NCI-H2107 treated with DMSO at 0.1 percent for 48 hours (cell line): ENCODE results near the gene TRIM32.

Experiments
- DNase-seq: peaks from one replicate; lab custom pipeline; 2025; ENCODE audit not compliant: unreplicated experiment; lab: John Stamatoyannopoulos, UW

TRIM32 gene, protein sequence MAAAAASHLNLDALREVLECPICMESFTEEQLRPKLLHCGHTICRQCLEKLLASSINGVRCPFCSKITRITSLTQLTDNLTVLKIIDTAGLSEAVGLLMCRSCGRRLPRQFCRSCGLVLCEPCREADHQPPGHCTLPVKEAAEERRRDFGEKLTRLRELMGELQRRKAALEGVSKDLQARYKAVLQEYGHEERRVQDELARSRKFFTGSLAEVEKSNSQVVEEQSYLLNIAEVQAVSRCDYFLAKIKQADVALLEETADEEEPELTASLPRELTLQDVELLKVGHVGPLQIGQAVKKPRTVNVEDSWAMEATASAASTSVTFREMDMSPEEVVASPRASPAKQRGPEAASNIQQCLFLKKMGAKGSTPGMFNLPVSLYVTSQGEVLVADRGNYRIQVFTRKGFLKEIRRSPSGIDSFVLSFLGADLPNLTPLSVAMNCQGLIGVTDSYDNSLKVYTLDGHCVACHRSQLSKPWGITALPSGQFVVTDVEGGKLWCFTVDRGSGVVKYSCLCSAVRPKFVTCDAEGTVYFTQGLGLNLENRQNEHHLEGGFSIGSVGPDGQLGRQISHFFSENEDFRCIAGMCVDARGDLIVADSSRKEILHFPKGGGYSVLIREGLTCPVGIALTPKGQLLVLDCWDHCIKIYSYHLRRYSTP

DNA sequence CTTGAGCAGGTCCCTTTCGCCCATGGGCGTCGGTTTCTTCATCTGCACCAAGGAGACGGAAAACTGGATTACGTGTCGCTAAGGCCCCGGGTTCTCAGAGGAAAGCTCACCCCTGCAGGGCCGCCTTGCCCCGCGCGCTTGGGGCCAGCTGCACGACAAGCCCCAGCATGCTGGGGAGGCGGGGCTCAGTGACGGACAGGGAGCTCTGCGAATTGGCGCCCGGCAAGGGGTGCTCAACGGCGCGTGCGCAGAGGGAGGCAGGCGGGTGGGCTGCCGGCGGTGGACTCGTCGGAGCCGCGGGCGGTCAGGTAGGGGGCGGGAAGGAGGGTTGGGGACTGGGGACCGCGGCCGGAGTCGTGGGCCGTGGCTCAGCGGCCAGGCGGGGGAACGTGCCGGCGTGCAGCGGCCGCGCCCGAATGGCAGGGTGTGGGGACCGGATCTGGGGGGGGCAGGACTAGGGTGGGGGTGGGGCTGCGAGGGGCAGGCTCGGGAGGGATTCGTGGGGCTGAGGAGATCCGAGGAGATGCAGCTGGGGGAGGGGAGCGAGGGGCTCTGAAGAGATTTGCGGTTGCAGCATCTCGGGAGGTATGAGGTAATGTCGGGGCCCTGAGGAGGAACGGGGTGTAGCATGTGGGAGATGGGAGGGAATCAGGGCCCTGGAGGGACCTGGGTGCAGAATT lies at the start of gene TRIM32:
Gene TRIM32 (plus strand): TSS at position 232 of the 680 bp plus-strand sequence. CDS start 10,438 bp downstream, outside the sequence.
- peak; percentile 37 for DNase-seq

DNA sequence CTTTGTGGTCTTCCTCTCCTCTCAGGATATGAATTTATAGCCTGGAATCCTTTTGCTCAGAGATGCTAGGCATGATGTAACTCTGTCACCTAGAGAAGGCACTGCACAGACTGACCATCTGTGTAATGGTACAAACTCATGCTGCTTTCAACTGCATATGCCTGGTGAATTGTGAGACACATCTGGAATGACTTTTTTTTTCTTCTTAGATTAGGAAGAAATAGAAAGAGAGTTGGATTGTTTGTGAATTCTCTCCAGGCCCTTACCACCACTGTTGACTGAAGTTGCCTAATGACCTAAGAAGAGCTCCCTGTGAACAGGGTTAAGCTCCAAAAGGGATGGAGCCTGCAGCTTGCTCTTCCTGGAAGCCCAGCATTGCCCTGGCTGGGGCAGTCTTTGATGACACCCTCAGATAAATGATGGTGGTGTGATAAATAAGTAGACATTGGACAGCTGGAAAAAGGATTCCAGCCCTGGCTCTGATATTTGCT lies 47.8 kb upstream of the TRIM32 start:
- no peak for DNase-seq

DNA sequence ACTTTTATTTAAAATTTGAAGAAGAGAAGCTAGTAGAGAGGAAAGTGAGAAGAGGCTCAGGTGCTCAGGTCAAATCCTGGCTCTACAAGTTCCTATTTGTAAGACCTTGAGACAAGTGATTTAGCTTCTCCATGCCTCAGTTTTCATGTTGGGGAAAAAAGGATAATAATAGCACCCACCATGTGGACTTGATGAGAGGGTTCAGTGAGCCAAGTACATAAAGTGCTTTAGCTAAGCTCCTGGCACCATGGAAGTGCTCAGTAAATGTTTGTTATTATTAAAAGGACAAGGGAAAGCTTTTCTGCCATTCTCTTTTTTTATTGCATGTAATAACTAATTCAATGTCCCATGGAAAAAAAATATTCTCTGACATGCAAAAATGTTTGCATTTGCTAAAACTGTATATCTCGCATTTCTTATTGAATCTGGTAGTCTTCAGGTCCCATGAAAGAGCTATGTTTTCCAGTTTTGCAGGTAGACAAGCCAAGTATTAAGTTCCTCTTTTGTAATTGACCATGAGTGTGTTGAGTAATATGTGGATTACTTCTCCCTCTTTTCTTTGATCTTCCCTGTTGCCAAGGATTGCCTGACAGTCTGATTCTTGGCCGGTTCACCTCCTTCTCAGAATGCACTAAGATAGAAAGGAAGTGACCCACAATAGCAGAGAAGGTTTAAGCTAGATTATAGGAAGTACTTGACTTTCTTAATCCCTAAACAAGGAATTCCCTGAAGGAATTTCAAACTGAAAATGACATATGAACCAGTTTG lies 45.6 kb upstream of the TRIM32 start:
- DNase-seq: no peak

DNA sequence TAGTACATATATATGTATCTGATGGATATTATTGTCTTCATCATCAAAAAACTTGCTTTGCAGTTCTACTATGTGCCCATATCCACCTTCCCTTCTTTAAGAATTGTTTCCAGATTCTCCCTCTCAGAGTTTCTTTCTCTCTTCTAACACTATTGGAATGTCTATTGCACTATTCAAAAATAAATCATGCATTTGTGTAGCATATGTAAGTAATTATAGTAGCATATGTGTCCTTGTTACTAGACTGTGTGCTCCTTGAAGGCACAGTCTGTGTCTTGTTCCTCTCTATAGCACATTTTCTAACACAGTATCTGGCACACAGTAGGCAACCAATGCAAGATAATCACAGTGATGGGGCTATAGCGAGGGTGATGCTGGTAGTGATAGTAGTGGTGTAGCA lies 43.4 kb upstream of the TRIM32 start:
- DNase-seq: no peak

DNA sequence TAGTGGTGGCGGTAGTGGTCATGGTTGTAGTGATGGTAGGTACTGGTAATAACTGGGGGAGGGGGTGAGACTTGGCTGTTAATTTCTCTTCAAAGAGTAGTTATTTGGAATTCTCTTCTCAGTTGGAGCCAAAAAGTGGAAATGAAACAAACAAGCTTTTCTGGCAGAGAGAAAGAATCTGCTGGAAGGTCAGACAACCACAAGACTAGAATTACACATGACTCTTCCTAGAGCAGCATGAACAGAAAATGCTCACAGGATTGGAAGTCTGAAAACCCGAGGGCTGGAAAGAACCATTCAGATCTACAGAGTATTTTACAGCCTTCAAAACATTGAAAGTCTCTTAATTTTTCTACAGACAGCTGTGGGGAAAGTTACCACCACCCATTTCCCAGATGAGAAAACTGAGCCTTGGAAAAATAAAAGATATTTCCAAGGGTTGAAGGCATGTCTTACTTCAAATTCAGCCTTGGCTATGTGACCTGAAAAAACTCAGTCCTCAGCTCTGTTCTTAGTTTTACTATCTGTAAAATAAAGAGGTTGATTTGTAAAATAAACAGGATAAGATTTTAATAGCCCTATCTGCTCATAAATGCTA lies 42.9 kb upstream of the TRIM32 start:
- no peak for DNase-seq

DNA sequence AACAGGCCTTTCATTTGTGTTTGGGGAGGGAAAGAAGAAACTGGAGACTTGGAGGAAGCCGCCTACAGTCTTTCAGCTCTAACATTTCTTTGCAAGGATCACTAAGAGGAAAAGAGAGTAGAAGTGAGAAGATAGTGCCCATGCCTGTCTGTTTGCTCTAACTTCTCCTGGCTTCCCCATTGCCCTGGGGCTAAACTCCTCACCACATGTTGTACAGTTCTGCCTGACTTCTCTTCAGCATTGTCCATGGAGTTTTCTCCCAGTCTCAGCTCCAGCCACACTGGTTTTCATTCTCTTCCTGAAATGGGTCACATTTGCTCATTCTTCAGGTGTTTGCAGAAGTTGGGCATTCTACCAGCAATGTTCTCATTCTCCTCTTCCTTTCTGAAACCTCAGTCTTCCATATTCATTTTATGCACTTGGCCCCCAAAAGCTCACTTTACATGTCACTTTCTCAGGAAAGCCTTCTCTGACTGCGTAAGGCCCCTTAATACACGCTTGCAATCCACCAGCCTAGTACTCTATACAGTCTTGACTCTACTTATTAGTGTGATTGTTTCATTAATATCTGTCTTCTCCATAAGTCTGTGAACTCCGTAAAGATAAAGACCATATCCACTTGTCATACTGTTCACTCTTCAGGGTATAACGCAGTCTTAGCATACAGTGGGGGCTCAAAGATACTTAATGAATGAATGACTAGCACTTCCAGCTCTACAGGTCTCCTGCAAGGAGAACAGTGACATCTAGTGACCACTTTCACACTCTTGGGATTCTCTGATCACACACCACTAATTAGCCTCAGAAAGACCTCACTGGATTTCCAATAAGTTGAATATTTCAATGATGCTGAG lies 40.2 kb upstream of the TRIM32 start:
- no peak for DNase-seq

DNA sequence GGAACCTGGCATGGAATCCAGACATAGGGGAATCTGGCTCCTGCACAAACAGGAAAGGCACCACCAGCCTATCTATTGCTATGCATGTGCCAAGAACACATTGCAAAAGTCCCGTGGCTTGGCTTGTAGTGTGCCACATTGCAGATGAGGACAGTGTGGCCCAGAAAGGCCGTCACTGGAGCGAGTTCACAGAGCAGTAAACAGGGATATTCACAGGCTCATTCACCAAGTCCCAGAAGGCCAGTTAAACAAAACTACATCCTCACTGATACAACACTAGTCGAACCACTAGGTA lies 39.6 kb upstream of the TRIM32 start:
- no peak for DNase-seq

DNA sequence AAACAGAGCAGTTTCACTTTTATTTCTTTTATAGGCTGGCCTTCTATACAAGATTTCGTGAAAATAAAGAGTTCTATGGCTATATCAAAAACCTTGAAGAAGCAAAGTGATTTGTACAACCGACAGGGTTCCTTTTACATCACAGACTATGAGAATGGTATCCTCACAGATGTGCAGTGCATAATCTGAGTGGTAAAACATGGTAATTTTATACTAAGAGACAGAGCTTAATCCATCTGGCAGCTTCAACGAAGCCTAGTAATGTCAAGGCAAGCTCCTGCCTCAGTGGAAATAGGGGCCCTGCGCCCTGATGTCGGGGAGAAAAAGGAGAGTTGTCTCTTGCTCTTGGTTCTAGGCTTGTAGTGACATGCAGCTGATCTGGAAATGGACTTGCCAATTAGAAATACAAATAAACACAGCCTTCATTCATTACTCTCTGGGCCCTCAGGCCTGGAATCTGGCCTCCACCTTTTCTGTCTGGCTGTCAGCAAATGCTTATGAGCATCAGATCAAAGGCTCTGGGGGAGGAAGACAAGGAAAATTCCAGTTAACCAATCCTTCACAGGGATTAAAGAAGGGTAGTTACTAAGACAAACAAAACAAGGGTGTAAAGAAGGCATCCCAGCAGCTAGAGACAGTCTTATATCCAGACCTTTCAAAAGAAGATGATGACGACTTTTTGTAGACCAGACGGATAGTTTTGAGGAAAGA lies 33.6 kb upstream of the TRIM32 start:
- DNase-seq: no peak

DNA sequence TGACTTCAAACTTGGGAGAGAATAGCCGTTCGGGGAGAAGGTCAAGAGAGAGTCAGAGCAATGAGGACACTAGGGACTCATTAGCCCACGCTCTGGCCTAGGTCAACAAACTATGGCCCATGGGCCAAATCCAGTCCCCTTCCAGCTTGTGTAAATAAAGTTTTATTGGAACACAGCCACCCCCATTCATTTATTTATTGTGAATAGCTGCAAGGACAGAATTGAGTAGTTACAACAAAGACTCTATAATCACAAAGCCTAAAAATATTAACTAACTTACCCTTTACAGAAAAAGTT lies 33.1 kb upstream of the TRIM32 start:
- no peak for DNase-seq

DNA sequence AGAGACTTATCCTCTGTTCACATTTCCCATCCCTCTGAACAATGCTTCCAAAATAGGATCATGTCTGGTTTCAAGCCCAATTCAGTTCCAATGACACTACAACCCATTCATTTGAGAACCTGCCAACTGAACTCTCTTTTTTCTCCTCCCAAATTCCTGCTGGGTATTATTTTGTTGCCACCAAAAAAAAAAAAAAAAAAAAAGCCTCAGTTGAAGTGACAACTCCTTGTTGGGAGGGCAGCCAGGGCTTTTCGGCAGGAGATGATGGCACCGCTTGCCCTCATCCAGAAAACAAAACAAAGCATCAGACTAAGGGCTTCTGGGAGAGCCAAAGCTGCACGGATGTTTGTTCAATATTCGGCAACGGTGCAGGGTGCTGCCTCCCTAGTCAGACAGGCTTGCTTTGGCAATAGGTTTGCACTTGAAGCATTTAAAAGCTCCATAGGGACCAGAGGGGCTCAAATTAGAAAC lies 30.6 kb upstream of the TRIM32 start:
- DNase-seq: no peak

DNA sequence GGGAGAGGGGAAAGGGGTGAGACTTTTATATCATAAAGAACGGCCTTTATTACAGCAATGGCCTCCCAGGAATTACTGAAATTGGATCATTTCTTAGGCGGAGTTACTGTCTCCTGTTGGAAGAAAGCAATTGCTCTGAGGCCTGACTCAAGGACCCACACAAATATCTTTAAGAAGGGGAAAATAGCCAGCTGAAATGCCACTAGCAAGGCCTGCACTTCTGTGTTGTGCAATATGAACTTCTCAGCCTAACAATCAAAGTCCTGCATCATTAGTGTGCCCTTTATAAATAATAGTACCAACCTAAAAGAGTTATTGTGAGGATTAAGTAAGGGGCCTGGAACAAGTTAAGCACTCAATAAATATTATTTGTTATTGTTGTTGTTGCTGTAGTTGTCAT lies 30.1 kb upstream of the TRIM32 start:
- DNase-seq: no peak

DNA sequence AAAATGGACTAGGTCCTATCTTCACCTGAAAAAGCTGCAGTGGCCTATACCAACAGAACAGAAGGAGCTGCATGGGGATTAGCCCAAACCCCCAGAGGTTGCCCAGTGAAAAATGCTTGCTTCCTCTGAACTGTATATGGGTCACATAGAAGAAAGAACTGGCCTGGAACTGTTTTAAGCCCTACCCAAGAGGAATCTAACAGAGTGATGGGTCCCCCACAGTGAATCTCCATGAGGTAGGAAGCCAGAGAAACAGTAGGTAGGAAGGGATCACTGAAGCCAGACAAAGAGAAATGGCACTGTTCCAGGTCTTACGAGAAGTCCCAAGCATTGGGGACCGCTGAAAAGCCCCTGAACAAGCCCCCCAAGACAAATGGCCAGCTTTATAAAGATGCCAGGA lies 28.8 kb upstream of the TRIM32 start:
- DNase-seq: no peak

DNA sequence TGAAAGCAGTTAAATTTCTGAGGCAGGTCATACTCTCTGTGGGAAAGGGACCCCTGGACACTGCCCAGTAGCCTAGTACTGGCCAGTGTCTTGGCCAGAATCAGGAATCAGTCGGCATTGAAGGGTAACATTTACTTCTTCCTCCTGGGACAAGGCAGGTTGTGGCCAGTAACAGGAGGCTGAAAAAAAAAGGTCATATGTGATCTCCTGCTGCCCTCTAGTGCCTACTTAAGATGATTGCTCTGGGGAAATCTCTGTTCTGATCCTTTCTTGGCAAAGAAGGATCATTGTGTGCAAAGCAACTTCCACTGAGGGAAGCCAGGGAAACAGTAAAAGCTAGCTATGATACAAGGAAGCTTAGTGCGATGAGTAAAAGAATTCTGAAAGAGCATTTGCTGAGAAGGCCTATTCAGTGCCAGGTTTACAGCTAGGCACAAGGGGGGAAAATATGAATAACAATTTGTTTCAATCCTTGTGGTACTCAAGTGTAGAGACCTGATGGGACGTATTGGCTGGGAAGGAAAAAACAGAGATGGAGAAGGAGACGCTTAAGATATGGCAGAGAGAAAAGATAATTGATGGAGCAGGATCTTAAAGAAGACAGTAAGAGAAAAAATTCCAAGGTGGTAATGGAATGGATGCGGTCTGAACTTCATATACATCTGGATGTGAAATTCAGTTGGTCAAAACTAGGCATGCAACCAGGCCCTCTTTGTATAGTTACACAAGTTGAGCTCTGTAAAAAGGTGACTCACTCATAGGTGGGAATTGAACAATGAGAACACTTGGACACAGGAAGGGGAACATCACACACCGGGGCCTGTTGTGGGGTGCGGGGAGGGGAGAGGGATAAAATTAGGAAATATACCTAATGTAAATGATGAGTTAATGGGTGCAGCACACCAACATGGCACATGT lies 25.8 kb upstream of the TRIM32 start:
- DNase-seq: peak; percentile 58

DNA sequence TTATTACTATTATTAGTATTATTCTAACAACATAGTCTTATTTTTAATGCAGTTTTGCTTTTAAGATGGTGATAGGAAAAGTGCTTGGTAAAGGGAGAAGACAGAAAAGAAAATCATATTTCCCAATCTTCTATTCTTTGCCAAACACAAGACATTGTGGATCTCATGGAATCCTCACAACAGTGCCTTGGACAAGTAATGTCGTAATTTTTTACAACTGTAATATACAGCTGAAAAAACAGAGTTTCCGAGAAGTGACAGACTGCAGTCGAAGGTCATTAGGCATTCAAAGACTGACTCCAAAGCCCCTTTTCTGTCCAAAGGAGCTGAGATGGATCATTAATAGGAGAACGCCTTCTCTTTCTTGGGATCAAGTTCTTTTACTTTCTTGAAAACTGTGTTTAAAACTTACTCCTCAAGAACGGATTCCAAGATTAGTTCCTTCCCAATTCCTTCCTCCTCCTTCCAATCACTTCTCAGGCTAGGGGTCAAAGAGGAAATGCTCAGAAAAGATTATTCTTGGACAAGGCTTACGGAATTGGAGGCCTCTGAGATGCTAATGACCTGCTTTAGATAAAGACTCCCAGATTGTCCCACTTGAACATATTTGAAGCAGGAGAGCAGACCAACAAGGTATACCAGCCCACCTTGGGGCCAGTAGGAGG lies 24.3 kb upstream of the TRIM32 start:
- no peak for DNase-seq

DNA sequence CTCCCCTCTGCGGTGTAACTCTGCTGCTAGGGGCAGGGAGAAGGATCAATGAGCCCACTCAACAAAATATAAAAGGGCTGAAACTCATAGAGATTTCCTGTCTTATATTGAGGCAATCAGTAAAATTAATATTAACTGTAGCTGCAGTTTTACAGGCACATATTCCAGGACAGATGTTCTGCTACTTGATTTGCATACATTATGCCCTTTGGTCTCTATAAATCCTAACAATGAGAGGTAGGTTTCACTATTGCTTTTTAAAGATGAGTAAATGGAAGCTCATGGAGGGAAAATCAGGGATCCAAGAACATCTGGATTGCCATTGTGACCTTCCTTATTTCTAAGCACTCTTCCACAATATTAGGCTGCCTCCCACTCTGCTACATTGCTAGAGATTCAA lies 23.5 kb upstream of the TRIM32 start:
- no peak for DNase-seq

DNA sequence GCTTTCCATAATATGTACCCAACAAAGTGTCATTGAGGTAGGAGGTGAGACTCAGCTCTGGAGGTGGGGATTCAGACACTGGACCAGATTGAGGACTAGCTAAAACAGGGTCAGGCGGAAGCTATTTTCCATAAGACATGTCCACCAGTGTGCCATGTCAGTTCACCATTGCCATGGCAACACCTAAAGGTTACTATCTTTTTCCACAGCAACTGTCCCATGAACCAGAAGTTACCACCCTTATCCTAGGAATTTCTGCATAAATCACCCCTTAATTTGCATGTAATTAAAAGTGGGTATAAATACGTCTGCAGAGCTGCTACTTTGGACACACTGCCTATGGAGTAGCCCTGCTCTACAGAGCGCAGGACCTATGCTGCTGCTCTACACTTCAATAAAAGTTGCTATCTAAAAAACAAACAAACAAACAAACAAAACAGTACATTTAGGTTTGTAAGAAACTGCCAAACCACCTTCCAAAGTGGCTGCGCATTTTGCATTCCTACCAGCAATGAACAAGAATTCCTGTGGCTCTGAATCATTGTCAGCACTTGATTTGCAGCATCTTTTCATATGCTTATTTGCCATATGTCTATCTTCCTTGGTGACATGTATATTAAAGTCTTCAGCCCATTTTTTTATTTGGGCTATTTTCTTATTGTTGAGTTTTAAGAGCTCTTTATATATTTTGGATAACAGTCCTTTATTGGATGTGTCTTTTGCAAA lies 18.0 kb upstream of the TRIM32 start:
- no peak for DNase-seq

DNA sequence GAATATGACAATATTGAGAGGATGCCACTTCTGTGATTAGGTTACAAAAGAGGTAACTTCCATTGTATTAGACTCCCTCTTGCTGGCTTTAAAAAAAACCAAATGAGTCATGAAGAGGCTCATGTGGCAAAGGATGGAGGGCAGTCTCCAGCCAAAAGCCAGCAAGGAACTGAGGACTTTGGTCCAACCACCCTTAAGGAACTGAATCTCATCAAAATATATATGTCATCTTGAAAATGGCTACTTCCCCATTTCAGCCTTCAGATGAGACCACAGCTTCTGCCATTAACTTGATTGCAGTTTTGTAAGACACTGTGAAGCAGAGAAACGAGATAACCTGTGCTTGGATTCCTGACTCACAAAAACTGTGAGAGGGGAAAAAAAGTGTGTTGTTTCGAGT lies 15.5 kb upstream of the TRIM32 start:
- no peak for DNase-seq
